HG02678 (cell line): Measurements from ENCODE around the gene ZNF653.
"Not testable (repeated sequence)": the region's sequence is repeated elsewhere in the genome, so short reads cannot be mapped to it uniquely, and the experiment has no call there.

Experiments used
- ATAC-seq: cut with Tn5 transposase; IDR thresholded peaks from one replicate; pipeline ENCODE4 v1.9.1; 2021; ENCODE audit warnings: mild to moderate bottlenecking, moderate library complexity; ENCODE audit not compliant: unreplicated experiment

Gene ZNF653

DNA sequence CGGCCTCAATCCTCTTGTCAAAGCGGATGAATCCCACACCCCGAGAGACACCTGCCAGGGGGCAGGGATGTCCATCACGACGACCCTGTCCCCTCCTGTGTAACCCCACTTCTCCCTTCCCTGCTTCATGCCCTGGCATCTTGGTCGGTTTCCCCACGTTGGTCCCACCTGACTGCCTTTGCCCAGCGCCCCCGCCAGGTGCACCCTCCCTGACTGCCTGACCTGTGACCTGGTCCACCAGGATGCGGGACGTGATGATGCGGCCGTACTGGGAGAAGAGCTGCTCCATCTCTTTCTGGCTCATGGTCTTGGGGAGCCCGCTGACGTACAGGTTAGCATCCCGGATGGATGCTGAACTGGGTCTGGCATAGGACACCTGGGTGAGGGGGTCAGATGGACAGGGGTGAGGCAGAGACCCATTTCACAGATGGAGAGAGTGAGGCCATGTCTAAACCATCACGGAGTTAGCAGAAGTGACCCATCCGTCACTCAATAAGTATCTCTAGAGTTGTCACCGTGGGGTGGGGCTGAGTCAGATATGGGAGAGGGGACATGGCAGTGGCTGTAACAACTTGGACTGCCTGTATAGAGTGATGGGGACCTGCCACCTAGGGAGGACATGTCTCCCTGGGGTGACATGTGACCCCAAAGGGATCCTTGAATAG is 47.3 kb downstream of the ZNF653 start:
- no peak for ATAC-seq

GRCh38 chr19:11457831-11458230 is 47.8 kb downstream of the ZNF653 start:
- no peak for ATAC-seq

DNA sequence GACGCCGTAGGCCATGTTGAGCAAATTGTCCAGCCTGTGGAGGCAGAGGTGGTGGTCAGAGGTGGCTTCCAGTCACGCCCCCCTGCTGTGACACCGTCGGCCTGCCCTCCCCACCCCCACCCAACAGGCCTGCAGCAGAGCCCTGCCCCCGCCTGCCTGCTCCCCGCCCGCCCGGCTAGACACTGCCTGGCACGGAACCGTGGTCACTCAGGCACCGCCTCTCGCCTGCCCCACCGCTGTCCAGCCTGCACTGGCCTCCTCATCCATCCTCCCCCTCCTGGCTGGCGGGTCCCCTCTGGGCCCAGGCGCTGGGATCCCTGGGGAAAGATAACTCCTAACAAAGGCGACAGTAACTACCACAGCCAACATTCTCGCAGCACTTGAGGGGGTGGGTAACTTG is 48.5 kb downstream of the ZNF653 start:
- ATAC-seq = no peak

DNA sequence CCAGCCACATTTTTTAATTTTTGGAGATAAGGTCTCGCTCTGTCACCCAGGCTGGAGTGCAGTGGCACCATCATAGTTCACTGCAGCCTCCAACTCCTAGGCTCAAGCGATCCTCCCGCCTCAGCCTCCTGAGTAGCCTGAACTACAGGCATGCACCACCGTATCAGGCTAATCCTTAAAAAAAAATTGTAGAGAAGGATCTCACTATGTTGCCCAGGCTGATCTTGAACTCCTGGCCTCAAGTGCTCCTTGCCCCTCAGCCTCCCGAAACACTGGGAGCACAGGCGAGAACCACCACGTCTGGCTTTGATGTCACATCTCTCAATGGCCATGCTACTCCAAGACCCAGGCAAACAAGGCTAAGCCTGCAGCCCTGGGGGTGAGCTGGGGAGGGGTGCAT is 49.0 kb downstream of the ZNF653 start:
- ATAC-seq = no peak

GRCh38 chr19:11455233-11455554 is 50.4 kb downstream of the ZNF653 start:
- not testable (repeated sequence) for ATAC-seq

GRCh38 chr19:11453468-11454341 is 51.9 kb downstream of the ZNF653 start:
- no peak for ATAC-seq

- no peak for ATAC-seq
Measured at GRCh38 chr19:11452620-11453310, 52.9 kb downstream of the ZNF653 start.

DNA sequence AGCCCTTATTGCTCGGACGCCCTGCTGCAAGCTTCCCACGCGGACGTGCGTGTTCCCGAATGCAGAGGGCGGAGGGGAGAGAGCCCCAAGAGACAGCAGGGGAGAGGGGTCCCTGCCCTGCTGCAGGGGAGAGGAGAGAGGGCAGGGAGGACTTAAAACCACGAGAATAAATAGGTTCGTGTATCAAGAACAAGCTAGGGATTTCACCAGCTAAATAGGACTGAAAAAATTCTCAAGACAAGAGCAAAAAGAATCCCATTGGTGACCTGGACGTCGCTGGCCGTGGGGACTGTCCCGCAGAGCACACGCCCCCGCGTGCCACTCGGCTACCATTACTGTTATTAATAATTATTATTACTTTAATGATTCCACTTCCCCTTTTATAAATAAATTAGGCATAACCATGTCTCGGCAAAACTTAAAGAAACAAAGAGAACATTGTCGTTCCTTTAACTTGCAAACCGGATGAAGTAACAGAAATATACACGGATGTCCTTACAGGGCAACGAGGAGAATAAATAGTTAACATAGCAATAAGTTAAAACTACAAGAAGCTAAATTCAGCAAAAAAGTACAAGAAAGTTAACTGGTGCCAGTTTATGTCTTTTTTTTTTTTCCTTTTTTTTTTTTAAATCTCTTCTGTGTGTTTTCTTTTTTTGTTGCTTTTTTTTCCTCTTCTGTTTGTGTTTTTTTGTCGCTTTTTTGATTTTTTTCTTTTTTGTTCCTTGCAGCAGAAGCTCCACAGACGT is 53.6 kb downstream of the ZNF653 start:
- ATAC-seq = no peak

DNA sequence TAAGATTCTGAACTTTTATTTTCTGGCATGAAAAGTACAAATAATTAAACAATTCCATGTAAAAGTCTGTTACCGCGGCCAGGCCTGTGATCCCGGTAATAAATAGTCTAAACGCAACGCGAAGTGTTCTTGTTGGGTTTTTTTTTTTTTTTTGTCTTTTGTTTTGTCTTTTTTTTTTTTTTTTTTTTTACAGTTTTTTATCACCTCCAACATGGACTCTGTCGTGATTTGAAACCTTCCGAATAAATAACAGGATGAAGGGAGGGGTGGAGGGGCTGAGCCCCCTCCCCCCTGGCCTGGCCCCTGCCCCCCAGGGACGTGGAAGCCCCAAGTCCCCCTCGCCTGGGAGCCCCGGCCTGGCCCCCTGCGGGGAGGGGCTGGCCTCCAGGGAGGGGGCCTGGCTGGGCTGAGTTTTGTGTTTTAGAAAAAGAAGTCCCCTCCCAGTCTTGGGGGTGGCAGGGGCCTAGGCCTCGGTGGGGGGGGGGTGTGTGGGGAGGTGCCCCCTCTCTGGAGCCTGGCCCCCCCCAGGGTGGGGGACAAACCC is 54.2 kb downstream of the ZNF653 start:
- no peak for ATAC-seq

DNA sequence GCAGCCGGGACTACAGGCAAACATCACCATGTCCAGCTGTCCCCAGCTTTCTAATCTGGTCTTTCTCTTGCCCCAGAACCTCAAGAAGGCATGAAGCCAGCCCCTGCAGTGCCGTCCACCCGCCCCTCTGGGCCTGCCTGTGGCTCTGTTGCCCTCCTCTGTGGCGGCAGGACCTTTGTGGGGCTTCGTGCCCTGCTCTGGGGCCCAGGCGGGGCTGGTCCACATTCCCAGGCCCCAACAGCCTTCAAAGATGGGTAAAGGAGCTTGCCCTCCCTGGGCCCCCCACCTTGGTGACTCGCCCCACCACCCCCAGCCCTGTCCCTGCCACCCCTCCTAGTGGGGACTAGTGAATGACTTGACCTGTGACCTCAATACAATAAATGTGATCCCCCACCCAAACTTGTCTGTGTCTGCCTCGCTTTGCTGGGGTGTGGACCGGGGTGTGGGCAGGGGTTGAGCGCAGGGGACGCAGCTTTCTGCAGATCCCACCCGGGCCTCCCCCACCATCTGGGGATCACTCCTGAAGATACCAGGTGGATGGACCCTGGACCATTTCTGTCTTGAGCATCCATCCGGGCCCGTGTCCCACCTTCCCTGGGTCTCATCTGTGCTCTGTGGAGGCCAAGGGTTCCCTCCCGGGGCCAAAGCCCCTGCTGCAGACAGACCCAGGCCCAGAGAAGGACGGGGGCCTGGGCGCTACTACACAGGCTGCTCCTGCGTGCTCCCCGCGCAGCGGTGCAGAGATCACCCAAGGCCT is 54.9 kb downstream of the ZNF653 start:
- ATAC-seq = no peak

DNA sequence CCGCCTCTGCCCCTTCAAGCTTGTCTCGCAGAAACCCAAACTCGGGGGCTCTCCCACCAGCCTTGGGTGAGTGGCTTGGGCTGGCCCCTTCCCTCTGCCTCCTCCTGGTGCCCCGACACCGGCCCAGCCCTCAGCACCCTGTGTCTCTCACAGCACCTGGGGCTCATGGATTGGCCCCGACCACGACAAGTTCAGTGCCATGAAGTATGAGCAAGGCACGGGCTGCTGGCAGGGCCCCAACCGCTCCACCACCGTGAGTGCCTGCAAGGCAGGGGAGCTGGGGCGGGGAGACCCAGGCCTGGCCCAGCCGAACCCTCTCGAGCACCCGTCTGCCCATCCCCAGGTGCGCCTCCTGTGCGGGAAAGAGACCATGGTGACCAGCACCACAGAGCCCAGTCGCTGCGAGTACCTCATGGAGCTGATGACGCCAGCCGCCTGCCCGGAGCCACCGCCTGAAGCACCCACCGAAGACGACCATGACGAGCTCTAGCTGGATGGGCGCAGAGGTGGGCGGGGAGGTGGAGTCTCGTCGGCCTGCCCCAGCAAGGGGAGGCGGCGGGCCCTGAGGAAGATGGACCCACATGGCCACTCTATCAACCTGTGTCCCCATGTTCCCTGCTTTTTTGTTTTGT is 56.6 kb downstream of the ZNF653 start:
- no peak for ATAC-seq

- ATAC-seq = no peak
Measured at GRCh38 chr19:11448410-11448809, 57.2 kb downstream of the ZNF653 start.

DNA sequence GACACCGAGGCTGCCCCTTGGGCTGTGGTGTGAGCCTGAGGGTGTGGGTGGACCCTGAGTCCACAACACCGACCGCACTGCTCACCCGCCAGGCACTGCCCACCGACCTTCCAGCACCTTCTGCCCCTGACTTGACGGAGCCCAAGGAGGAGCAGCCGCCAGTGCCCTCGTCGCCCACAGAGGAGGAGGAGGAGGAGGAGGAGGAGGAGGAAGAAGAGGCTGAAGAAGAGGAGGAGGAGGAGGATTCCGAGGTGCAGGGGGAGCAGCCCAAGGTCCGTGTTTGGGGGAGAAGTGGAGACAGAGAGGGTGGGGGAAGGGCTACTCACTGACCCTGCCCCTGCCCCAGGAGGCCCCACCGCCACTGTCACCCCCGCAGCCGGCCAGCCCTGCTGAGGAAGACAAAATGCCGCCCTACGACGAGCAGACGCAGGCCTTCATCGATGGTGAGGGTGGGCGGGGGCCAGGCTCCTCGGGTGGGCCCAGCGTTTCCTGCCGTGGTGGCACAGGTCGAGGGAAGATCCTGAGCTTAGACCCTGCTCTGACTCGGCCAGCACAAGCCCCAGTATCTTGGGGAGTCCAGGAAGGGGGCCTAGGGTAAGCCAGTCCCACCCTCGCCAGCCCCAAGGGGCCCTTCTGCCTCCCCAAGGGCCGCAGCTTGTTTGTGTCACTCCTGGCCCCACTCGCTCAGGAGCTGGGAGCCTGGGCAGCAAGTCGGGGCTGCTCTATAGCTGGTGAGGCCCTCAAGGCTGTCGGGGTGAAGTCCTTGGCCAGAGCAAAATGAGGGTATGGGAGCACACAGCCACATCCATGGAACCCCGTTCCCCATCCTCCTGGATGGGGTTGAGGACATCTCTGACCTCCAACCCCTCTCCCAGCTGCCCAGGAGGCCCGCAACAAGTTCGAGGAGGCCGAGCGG is 58.0 kb downstream of the ZNF653 start:
- no peak for ATAC-seq

DNA sequence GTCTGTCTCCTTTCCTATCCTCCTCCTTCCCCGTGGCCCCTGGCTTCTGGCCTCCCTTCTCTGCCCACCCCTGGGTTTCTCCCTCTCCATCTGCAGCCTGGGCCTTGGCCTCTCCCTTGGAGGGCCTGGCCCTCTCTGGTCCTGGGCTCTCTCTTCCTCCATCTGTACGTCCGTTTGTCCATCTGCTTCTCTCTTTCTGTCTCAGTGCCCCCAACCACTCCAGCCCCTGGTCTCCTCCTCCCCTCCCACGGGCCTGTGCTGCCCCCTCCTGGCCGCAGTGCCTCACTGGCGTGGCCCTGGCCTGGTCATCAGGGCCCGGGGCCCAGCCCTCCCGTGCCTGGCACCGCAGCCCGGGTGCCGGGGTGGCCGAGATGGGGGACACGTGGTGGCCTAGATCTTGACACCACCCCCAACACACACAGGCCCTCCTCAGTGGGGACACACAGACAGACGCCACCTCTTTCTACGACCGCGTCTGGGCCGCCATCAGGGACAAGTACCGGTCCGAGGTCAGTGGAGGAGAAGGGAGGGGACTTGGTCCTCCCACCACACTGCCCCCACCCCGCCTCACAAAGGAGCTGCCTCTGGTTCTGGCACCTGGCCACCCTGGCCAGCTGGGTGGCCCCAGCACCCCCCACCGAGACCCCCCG is 58.9 kb downstream of the ZNF653 start:
- ATAC-seq = no peak

DNA sequence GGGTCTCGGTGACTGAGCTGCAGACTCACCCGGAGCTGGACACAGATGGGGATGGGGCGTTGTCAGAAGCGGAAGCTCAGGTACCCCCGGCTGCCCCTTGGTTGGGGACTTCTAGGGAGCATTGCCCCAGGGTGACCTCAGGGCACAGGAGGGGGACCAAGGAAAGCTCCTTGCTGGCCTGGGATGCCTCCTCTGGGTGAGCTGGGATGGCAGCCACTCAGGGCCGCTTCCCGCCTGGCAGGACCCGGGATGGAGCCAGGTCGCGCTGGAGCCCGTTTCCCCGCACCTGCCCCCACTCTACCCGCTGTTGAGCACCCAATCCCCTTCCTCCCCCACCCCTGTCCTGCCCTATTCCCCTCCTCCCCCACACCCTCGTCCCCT is 59.4 kb downstream of the ZNF653 start:
- ATAC-seq = no peak

- no peak for ATAC-seq
Measured at GRCh38 chr19:11445141-11445540, 60.5 kb downstream of the ZNF653 start.

DNA sequence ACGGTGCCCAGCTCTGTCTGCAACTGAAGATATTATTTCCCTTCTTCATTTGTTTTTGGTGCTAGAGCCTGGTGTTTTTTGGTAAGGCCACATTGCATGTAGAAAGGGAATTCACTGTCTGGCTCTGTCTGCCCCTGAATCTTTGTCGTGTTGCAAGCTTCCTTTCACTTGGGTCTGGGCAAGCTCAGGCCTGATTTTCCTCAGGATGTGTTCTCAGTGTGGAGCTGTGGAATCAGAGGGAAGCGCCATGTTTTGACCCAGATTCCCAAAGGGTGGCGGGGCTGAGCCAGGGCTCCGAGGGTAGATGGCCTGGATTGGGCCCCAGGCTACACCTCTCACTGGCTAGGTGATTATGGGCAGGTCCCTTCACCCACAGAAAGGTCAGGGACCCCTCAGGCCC is 61.6 kb downstream of the ZNF653 start:
- ATAC-seq = no peak

DNA sequence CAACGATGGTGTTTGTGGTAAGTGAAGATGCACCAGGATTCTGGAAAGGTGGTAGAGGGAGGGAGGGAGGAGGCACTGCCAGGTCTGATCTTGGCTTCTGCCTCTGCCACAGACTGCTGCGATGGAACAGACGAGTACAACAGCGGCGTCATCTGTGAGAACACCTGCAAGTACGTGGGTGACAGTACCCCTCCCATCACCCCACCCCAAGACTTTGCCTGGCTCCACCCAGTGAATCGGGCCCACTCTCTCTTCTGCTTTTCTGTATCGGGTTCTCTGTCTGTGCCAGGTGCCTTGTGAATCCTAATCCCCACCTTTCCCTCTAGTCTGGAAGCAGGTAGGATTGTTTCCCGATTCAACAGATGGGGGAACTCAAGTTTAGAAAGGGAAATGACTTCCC is 67.7 kb downstream of the ZNF653 start:
- ATAC-seq = no peak
